ENCODE results near the gene ZFP2. TPM values are rescaled to one million over a fixed set of nuclear protein-coding genes. Genes with fewer than 3 reads are reported as not detected.

The ZFP2 gene
- total RNA-seq, 2 donors from 2014 or later = 0.89 to 1.0 TPM

DNA sequence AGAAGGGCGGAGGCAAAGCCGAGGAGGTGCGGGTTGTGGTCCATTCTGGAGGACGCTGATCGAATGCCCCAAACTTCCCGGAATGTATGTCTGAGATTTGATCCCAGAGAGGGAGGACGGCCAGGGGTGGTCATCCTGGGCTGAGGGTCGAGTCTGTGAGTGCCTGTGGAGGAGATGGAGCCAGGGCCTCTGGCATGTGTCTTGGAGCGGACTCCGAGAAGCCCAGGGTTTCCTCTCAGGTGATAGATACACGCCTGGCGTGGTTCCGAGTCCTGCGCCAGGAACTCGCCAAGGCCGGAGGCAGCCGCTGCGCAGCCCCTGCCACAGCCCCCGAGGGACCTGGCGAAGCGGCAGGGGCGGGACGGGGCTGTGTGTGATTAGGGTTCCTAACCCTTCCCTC, 45.6 kb downstream of the ZFP2 start:
- Histone ChIP-seq H3K27ac (peak overlapping the region; percentile 37), H3K4me1 (no peaks in the 10 kb centered on the region), H3K36me3 (no peaks in the 10 kb centered on the region), H3K27me3 (no peaks in the 10 kb centered on the region), H3K9me3 (peaks cover 3% of the 10 kb centered on the region), H3K4me3 (peak overlapping the region; percentile 41), H3K9ac (ENCODE audit: low read depth in 2 of 2, low read length in 2 of 2) (peak overlapping the region in 1 of 2 donors; percentile 35)
- DNase-seq = no peak
- TF ChIP-seq, protein P1, sequence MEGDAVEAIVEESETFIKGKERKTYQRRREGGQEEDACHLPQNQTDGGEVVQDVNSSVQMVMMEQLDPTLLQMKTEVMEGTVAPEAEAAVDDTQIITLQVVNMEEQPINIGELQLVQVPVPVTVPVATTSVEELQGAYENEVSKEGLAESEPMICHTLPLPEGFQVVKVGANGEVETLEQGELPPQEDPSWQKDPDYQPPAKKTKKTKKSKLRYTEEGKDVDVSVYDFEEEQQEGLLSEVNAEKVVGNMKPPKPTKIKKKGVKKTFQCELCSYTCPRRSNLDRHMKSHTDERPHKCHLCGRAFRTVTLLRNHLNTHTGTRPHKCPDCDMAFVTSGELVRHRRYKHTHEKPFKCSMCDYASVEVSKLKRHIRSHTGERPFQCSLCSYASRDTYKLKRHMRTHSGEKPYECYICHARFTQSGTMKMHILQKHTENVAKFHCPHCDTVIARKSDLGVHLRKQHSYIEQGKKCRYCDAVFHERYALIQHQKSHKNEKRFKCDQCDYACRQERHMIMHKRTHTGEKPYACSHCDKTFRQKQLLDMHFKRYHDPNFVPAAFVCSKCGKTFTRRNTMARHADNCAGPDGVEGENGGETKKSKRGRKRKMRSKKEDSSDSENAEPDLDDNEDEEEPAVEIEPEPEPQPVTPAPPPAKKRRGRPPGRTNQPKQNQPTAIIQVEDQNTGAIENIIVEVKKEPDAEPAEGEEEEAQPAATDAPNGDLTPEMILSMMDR (IDR thresholded peaks at IDR 0.05) = no peak
- intact Hi-C loops (cut with DNase I) = no loop called here

GRCh38 chr5:178965465-178966055, 69.8 kb downstream of the ZFP2 start:
- Histone ChIP-seq H3K9me3 (peaks cover 11% of the 10 kb centered on the region), H3K27ac (no peak overlapping the region), H3K4me1 (no peaks in the 10 kb centered on the region), H3K36me3 (no peaks in the 10 kb centered on the region), H3K4me3 (no peak overlapping the region), H3K9ac (ENCODE audit: low read depth in 2 of 2, low read length in 2 of 2) (no peak overlapping the region), H3K27me3 (no peaks in the 10 kb centered on the region)
- TF ChIP-seq, protein P1 (IDR thresholded peaks at IDR 0.05) = no peak
- intact Hi-C loops (cut with DNase I) = no loop called here
- no peak for DNase-seq

- TF ChIP-seq, protein P1 (IDR thresholded peaks at IDR 0.05) = no peak
Observed at GRCh38 chr5:178981381-178981780, 85.7 kb downstream of the ZFP2 start.

More at GRCh38 chr5:178981381-178981780, 85.7 kb downstream of the ZFP2 start:
- no peak overlapping the region for H3K4me3 ChIP-seq
- H3K27ac ChIP-seq = no peak overlapping the region
- no peaks in the 10 kb centered on the region for H3K27me3 ChIP-seq
- H3K36me3 ChIP-seq = no peaks in the 10 kb centered on the region
- intact Hi-C loops (cut with DNase I) = no loop called here
- no peaks in the 10 kb centered on the region for H3K4me1 ChIP-seq
- DNase-seq = no peak
- no peak overlapping the region for H3K9ac ChIP-seq (ENCODE audit: low read depth in 2 of 2, low read length in 2 of 2)
- H3K9me3 ChIP-seq = no peaks in the 10 kb centered on the region

Other genes starting within 250 kb of the ZFP2 start
- gene ZNF354A, start 165.3 kb upstream of the ZFP2 start, total RNA-seq = 1 to 10 TPM; 6.2 to 7.4 TPM
- gene ZNF354B, start 36.0 kb upstream of the ZFP2 start, total RNA-seq = 1 to 10 TPM; 7.5 to 9.3 TPM
- 1 to 10 TPM; 1.4 TPM for gene ZNF454, start 45.3 kb downstream of the ZFP2 start, total RNA-seq
- not detected for gene GRM6, start 99.4 kb downstream of the ZFP2 start, total RNA-seq
- 1 to 10 TPM; 1.8 to 2.7 TPM for gene ZNF879, start 127.9 kb downstream of the ZFP2 start, total RNA-seq
- gene ZNF354C, start 164.5 kb downstream of the ZFP2 start, total RNA-seq = 1 to 10 TPM; 1.7 to 1.9 TPM

All from colonic mucosa (tissue), 4 donors.